ENCODE measurements around the gene EXD2. TPM values are rescaled to one million over a fixed set of nuclear protein-coding genes. Genes with fewer than 3 reads are reported as not detected.

Gene EXD2
- total RNA-seq, 1 experiment from 2014 or later = 22.5 TPM

DNA sequence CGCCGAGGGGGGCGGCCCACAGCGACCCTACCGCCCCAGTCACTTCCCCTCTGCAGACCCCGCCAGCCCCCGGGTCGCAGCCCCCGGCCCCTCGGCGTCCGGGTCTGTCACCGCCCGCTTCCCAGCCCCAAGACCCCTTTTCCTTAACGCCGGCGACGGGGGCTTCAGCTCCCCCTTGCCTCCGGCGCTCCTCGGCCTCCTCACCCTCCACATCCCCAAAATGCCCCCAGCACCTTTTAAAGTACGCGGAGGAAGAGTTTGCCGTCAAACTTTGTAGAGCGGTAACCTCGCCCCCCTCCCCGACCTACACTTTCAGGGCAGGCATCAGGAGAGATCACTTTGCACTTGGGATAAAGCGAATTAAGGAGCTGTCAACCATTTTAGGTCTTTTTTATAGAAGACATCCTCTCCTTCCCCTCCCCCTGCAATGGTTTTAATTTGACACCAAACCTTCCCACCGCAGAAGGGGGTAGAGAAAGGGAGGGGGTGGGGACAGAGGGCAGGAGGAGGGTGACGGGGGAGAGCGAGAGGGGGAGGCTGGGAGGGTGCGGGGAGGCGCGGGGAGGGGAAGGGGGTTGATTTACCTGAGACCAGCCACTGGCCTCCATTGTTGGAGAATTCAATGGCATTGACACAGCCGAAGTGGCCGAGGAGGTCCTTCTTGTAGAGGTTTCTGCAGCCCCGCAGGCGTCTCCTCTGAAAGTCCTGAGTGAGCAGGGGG, 39.0 kb upstream of the EXD2 start:
- H3K4me1 ChIP-seq = 0 out of 2 replicates have a peak, but pooled peaks cover 14% of the 10 kb centered on the region
- H3K27me3 ChIP-seq (replicated peaks; ENCODE audit: control insufficient read depth, insufficient read depth, low read length) = no peaks in the 10 kb centered on the region
- Mint-ChIP-seq H3K4me1 (ENCODE audit: low read depth, unreplicated experiment) (peaks cover 12% of the 10 kb centered on the region), H3K27ac (ENCODE audit: unreplicated experiment) (peak overlapping the region; percentile 87), H3K36me3 (ENCODE audit: insufficient read depth, unreplicated experiment) (peaks cover 18% of the 10 kb centered on the region), H3K27me3 (ENCODE audit: insufficient read depth, unreplicated experiment) (no peaks in the 10 kb centered on the region), H3K9me3 (ENCODE audit: unreplicated experiment) (no peaks in the 10 kb centered on the region), H3K4me3 (ENCODE audit: unreplicated experiment) (peak overlapping the region; percentile 89)
- TF ChIP-seq, protein P1, sequence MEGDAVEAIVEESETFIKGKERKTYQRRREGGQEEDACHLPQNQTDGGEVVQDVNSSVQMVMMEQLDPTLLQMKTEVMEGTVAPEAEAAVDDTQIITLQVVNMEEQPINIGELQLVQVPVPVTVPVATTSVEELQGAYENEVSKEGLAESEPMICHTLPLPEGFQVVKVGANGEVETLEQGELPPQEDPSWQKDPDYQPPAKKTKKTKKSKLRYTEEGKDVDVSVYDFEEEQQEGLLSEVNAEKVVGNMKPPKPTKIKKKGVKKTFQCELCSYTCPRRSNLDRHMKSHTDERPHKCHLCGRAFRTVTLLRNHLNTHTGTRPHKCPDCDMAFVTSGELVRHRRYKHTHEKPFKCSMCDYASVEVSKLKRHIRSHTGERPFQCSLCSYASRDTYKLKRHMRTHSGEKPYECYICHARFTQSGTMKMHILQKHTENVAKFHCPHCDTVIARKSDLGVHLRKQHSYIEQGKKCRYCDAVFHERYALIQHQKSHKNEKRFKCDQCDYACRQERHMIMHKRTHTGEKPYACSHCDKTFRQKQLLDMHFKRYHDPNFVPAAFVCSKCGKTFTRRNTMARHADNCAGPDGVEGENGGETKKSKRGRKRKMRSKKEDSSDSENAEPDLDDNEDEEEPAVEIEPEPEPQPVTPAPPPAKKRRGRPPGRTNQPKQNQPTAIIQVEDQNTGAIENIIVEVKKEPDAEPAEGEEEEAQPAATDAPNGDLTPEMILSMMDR (IDR thresholded peaks at IDR 0.05; ENCODE audit: insufficient read depth in 1 of 2, low read depth in 1 of 2, low read length in 1 of 2, severe bottlenecking in 1 of 2, unreplicated experiment in 1 of 2) = no peak
- DNase-seq = peak in 1 of 2 experiments; percentile 39
- ChIA-PET CTCF (interaction anchor here (0.6 to 2.4 kb wide), 12 partner anchors 9 to 1626 kb away, joined by 3 to 17 read pairs (median 3); no protein-coding TSS in a partner anchor), POLR2A (interaction anchor here (0.6 kb wide), 1 partner anchor 69 kb away, joined by 3 read pairs; no protein-coding TSS in a partner anchor)
- H3K4me3 ChIP-seq (ENCODE audit: low read depth, low read length) = peak overlapping the region; percentile 87
- BruUV-seq (replicated peaks) = no TSS peak
- H3K36me3 ChIP-seq (ENCODE audit: control insufficient read depth, insufficient read depth, low read length) = no peaks in the 10 kb centered on the region
- intact Hi-C loops (cut with micrococcal nuclease; ENCODE audit: unreplicated experiment) = no loop called here
- no peaks in the 10 kb centered on the region for H3K9me3 ChIP-seq

GRCh38 chr14:69152902-69153151, 38.5 kb upstream of the EXD2 start, which contains the start of gene DCAF5:
Gene DCAF5 (minus strand): TSS chr14:69153119. CDS start chr14:69152978, 141 bp downstream.
- intact Hi-C loops (cut with micrococcal nuclease; ENCODE audit: unreplicated experiment) = loop anchor here (1.0 kb wide), 1 partner anchor 38 kb away; the partner anchor contains the start of gene EXD2
- ChIA-PET POLR2A (no interaction called here), CTCF (interaction anchor here (0.7 to 1.0 kb wide), 3 partner anchors 23 to 135 kb away, joined by 3 read pairs; no protein-coding TSS in a partner anchor)
- Mint-ChIP-seq H3K36me3 (ENCODE audit: insufficient read depth, unreplicated experiment) (peaks cover 15% of the 10 kb centered on the region), H3K4me3 (ENCODE audit: unreplicated experiment) (peak within 1 kb of the TSS; percentile 89), H3K9me3 (ENCODE audit: unreplicated experiment) (no peaks in the 10 kb centered on the region), H3K27ac (ENCODE audit: unreplicated experiment) (peak within 1 kb of the TSS; percentile 87), H3K27me3 (ENCODE audit: insufficient read depth, unreplicated experiment) (no peaks in the 10 kb centered on the region), H3K4me1 (ENCODE audit: low read depth, unreplicated experiment) (peaks cover 12% of the 10 kb centered on the region)
- DNase-seq = peak in 1 of 2 experiments; percentile 97
- no TSS peak for BruUV-seq (replicated peaks)
- no peaks in the 10 kb centered on the region for H3K36me3 ChIP-seq (ENCODE audit: control insufficient read depth, insufficient read depth, low read length)
- TF ChIP-seq, protein P1 (IDR thresholded peaks at IDR 0.05; ENCODE audit: insufficient read depth in 1 of 2, low read depth in 1 of 2, low read length in 1 of 2, severe bottlenecking in 1 of 2, unreplicated experiment in 1 of 2) = no peak
- no peaks in the 10 kb centered on the region for H3K9me3 ChIP-seq
- 0 out of 2 replicates have a peak, but pooled peaks cover 14% of the 10 kb centered on the region for H3K4me1 ChIP-seq
- H3K27me3 ChIP-seq (replicated peaks; ENCODE audit: control insufficient read depth, insufficient read depth, low read length) = no peaks in the 10 kb centered on the region
- H3K4me3 ChIP-seq (ENCODE audit: low read depth, low read length) = peak within 1 kb of the TSS; percentile 87

DNA sequence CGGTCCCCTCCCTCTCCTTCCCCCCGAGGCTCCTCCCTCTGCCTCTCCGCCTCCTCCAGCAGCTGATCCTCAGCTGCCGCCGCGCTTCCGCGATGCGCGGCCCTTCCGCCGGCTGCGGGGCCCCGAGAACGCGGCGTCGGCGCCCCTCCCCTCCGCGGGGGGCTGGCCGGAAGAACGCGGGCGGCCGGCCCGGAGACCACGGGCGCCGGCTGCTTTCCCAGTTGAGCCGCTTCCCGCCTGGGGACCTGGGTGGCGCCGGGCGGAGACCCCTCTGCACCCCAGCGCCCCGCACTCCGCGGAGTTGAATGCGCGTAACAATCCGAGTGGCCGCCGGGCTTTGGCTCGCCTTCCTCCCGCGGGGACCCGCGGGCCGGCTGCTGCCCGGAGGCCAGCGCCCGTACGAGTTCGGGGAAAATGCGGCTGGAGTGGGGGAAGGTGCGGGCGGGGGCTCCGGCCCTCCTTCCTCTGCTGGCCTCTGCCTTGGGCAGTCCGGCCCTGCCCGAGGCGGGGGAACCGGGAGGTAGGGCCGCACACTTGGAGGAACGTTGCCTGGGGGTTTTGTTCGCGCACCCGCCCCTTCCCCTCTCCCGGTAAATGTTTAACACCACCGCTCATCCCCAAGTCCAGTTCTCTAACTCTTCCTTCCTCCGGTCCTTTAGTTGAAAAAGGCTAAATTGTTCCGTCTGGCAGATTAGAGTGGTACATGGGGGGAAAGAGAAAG, 38.0 kb upstream of the EXD2 start:
- Histone ChIP-seq H3K4me1 (0 out of 2 replicates have a peak, but pooled peaks cover 14% of the 10 kb centered on the region), H3K4me3 (ENCODE audit: low read depth, low read length) (peak overlapping the region; percentile 87), H3K36me3 (ENCODE audit: control insufficient read depth, insufficient read depth, low read length) (no peaks in the 10 kb centered on the region), H3K9me3 (no peaks in the 10 kb centered on the region), H3K27me3 (replicated peaks; ENCODE audit: control insufficient read depth, insufficient read depth, low read length) (no peaks in the 10 kb centered on the region)
- ChIA-PET CTCF (interaction anchor here (0.8 to 1.0 kb wide), 2 partner anchors 61 to 134 kb away, joined by 3 read pairs; no protein-coding TSS in a partner anchor), POLR2A (interaction anchor here (0.9 kb wide), 1 partner anchor 38 kb away, joined by 3 read pairs; the partner anchor contains the start of gene EXD2)
- DNase-seq = peak; percentile 59 to 93
- peaks cover 12% of the 10 kb centered on the region for H3K4me1 Mint-ChIP-seq (ENCODE audit: low read depth, unreplicated experiment)
- no TSS peak for BruUV-seq (replicated peaks)
- peaks cover 13% of the 10 kb centered on the region for H3K36me3 Mint-ChIP-seq (ENCODE audit: insufficient read depth, unreplicated experiment)
- H3K9me3 Mint-ChIP-seq (ENCODE audit: unreplicated experiment) = no peaks in the 10 kb centered on the region
- H3K27ac Mint-ChIP-seq (ENCODE audit: unreplicated experiment) = peak overlapping the region; percentile 87
- TF ChIP-seq, protein P1 (IDR thresholded peaks at IDR 0.05; ENCODE audit: insufficient read depth in 1 of 2, low read depth in 1 of 2, low read length in 1 of 2, severe bottlenecking in 1 of 2, unreplicated experiment in 1 of 2) = no peak
- no peaks in the 10 kb centered on the region for H3K27me3 Mint-ChIP-seq (ENCODE audit: insufficient read depth, unreplicated experiment)
- intact Hi-C loops (cut with micrococcal nuclease; ENCODE audit: unreplicated experiment) = loop anchor here (1.0 kb wide), 1 partner anchor 38 kb away; the partner anchor contains the start of gene EXD2
- H3K4me3 Mint-ChIP-seq (ENCODE audit: unreplicated experiment) = peak overlapping the region; percentile 89
